ENCODE measurements around the gene SYTL4.
"Not testable (repeated sequence)": the region's sequence is repeated elsewhere in the genome, so short reads cannot be mapped to it uniquely, and the experiment has no call there.

The SYTL4 gene

DNA sequence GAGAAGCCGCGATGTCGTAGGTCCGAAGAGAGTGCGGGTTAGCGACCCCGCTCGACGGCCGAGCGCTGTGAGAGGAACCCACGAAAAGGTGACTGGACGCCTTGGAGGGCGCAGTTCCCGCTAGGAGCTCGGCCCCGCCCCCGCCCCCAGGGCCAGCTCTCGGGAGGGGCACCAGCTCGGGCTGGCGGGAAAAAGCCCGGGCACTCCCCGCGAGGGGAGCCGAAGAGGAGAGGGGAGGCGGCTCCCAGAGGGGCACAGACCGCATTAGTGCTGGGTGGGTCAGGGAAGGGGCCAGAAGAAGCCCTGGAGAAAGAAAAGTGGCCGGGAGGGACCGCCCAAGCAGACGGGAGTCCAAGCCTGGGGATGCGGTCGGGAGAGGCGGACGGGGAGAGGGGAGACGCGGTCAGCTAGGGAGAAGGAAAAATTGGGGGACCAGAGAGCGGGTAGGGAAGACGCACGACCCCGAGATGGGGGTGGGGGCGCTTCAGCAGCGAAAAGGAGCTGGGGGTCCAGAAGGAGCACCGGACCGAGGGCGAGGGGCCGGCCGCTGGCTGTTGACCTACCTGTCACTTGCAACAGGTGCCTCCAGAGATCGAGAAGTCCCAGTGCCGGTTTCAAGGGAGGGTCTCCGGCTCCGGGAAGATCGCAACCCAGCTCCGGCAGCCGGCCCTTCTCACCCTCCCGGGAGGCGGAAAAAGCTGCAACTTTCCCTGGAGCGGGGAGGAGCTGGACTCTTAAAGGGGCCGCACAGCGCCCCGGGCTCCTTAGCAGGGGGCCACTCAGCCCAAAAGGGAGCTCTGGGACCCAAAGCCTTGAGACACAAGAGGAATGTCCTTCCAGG lies at the start of gene SYTL4:
Gene SYTL4, minus strand, starts transcription at position 681 of the 841 bp plus-strand sequence. CDS start 30,084 bp downstream, outside the sequence.
- DNase-seq, result no peak

DNA sequence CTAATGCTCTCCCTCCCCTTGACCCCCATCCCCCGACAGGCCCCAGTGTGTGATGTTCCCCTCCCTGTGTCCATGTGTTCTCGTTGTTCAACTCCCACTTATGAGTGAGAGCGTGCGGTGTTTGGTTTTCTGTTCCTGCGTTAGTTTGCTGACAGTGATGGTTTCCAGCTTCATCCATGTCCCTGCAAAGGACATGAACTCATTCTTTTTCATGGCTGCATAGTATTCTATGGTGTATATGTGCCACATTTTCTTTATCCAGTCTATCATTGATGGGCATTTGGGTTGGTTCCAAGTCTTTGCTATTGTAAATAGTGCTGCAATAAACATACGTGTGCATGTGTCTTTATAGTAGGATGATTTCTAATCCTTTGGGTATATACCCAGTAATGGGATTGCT lies 37.5 kb upstream of the SYTL4 start:
- DNase-seq, result not testable (repeated sequence)

DNA sequence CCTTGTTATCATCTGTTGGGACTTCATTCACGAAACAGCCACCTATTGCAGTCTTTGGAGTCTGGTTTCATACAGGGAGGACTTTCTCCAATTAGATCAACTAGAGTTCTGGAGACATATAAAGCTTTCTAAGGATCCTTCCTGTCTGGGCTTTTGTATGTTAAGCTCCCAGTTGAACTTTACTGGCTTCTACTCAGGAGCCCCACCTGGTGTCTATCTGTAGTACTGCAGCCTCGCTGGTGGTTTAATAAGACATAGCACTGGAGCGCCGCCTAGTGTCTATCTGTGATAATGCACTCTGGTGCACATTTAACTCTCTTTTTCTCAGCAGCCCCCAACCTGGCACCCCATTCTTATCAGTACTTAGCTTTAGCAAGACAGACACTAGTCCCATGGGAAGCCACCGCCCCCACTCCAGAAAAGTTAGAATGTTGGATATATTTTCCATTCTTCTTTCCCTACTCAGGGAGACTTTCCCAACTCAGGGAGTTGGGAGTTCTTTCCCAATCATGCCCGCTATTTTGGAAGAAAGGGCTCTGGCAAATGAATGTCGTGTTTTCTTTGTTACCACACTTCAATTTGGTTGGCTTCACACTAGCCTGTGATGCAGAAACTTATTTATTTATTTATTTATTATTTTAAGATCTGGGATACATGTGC lies 36.9 kb upstream of the SYTL4 start:
- peak; percentile 45 for DNase-seq

DNA sequence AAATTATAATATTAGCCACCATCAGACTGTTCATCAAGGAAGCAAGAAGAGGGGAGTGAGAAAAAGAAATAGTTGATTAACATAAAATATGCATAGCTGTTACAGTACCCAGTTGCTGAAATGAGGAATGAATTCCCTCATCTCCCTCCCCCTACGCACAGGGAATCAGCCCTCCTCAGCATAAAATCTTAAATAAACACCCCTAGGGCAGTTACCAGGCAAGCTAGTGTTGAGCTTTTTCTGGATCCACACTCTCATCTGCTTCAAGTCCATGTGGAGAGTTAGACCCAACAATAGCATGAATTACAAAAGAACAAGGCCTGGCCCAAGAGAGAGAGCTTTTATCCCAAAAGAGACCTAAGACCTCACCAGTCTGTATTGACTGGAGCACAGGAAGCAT lies 19.0 kb upstream of the SYTL4 start:
- no peak for DNase-seq

DNA sequence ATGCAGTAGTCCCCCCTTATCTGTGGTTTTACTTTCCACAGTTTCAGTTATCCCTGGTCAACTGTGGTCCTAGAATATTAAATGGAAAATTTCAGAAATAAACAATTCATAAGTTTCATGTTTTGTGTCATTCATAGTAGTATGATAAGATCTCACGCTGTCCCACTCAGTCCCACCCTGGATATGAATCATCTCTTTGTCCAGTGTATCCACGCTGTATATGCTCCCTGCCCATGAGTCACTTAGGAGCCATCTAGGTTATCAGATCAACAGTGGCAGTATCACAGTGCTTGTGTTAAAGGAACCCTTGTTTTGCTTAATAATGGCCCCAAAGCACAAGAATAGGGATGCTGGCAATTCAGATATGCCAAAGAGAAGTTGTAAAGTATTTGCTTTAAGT lies 16.2 kb upstream of the SYTL4 start:
- no peak for DNase-seq

DNA sequence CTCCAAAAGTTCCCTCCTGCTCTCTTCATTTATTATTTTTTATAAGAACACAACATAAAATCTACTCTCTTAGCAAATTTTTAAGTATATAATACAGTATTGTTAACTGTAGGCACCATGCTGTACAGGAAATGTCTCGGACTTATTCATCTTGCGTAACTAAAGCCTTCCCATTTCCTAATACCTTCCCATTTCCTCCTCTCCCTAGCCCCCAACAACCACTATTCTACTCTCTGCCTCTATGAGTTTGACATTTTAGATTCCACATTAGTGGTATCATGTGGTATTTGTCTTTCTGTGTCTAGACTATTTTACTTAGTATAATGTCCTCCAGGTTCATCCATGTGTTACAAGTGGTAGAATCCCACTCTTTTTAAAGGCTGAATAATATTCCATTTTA lies 15.8 kb upstream of the SYTL4 start:
- no peak for DNase-seq

DNA sequence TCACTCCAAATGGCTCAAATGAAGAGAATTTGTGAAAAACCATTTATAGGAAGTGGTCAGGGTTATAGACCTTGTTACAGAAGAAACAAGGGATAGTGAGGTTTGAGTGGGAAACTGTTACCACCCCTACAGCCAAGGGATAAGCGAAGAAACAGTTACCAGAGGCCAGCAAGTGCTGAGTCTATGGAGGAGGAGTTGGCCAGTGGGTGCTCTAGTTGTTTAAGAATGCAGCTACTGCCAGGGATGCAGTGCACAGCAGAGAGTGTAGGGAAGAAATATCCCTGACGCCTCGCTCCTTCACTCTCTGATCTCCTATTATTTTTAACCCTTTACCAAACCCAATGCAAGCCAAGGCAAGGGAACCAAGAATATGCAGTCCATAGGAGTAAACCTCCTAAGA lies 15.2 kb upstream of the SYTL4 start:
- no peak for DNase-seq

DNA sequence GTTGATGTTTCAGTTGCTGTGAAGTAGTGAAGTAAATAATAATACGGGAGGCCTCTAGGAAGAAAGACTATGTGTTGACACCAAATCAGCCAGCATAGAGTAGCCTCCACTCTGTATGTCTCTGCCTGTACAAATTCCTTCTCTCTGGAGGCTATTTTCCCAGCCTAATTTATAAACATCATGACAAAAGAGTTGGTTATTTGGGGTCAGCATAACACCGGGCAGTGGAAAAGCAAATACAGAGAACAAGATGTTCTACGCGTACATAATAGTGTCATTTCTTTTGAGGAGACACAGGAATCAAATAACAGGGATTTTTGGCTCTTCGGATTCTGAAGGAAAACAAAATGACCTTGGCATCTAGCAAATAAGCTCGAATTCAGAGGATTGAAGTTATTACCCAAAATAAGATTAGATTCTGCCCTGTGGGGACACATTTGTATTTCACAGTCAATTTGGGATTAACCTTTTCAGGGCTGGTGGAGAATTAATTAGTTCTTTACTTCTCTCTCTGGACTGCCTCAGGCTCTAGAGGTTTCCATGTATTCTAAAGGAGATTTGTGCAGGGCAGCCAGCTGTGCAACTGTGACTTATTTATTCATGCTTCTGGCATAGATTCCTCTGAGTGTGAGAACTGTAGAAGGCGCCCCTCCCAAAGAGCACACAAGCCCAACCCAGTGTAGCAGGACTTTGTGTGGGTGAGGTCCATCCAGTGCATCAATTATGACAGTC lies 14.1 kb upstream of the SYTL4 start:
- DNase-seq, result peak; percentile 8

DNA sequence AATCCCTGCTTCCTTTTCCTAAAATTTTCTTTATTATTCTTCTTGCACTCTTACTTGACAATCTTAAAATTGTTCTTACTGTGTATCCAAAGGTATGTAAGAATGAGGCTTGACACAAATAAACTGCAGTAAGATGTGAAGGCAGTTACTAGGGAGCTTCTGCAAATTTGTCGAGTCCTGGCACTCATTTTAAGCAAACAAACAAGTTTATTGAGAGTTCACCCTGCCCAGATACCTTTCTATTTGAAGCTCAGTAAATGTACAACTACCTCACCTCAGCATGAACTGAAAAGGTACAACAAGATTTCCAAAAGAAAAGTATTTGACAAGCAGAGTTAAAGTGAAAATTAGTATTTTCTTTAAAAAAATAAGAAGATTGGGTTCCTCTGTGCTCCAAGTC lies 13.3 kb upstream of the SYTL4 start:
- DNase-seq, result no peak

DNA sequence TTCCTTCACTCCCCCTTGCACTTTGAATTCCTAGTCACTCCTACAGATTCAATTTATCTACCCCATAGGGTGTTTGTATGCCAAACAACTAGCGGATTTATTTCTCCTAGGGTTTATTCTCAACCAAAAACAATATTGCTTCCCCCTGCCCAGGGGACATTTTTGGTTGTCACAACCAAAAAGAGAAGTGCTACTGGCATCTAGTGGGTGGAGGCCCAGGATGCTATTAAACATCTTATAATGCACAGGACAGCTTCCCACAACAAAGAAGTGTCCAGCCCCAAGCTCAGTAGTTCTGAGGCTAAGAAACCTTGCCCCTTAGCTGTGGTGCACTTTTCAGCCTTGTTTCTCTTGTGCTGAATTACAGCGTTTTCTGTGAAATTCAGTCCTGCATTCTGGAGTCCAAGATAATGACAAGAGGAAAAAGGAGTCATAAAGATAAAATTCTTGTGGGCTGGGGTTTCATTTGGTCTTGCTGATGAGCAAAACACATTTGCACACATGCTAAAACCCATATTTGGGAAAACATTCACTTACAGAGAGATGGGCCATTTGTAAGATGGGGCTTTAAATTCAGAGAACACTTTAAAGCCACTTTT lies 11.2 kb upstream of the SYTL4 start:
- no peak for DNase-seq

DNA sequence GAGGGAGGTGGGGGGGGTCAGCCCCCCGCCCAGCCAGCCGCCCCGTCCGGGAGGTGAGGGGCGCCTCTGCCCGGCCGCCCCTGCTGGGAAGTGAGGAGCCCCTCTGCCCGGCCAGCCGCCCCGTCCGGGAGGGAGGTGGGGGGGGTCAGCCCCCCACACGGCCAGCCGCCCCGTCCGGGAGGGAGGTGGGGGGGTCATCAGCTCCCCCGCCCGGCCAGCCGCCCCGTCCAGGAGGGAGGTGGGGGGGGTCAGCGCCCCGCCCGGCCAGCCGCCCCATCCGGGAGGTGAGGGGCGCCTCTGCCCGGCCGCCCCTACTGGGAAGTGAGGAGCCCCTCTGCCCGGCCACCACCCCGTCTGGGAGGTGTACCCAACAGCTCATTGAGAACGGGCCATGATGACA lies 7.9 kb downstream of the SYTL4 start:
- not testable (repeated sequence) for DNase-seq

DNA sequence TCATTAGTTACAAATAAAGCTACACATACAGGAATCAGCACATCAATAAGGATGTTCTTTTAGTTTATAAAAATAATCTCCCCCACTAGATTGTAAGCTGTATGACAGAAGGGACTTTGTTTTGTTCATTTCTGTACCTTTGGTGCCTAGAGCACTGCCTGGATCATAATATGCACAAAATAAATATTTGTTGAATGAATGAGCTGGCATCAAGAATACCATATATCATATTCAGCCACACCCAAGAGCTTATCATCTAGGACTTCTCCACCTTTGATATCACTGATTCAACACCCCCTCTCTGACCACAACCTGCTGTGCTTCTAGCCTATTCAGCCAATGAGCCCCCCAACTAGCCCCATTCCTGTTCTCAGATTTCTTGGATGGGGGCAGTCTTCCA lies 10.6 kb downstream of the SYTL4 start:
- DNase-seq, result no peak

DNA sequence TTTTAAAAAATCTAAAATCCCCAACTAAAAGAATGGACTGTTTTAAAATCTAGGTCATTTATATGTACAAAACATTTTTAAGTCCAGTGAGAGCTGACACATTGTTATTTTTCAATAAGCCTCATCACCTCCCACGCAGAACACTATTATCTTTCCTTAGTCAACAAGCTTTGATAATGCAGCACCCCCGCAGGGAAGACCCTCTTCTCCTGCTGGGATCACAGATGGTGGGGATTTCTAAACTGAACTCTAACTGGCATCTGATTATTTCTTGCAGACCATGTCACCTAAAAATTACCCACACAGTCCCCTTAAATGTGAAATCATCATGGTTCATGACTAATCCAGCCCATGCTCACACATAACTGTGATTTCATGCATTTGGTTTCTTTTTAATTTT lies 11.6 kb downstream of the SYTL4 start:
- DNase-seq, result no peak

DNA sequence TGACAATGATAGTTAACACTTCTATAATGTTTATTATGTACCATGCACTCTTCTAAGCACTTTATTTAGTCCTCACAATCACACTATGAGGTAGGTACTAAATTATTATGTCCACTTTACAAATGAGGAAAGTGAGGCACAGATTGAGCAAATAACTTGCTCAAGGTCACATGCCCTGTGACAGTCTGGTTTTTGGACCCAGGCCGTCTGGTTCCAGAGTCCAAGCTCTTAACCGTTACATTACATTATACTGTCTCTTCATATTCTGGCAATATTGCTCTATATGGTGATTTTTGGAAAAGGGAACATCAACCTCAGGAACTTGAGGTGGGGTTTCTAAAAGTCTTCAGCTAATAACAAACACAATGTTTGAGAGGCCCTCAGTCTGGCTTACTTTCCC lies 12.8 kb downstream of the SYTL4 start:
- no peak for DNase-seq

DNA sequence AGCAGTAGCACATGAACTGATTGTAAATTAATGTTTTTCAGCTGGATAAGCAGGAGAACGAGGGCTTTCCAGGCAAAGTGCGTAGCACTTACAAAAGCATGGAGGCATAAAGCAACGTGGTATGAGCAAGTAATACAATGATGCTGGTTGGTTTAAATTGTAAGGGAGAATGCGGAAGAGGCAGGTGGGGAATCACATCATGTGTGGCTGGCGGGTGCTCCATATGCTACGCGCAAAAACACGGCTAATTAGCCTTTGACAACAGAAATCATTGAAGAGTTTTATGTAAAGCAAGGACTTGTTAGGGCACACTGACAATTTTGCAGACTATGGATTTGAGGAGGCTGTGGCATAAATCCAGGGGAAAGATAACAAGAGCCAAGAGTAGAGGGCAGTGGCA lies 14.6 kb downstream of the SYTL4 start:
- no peak for DNase-seq

DNA sequence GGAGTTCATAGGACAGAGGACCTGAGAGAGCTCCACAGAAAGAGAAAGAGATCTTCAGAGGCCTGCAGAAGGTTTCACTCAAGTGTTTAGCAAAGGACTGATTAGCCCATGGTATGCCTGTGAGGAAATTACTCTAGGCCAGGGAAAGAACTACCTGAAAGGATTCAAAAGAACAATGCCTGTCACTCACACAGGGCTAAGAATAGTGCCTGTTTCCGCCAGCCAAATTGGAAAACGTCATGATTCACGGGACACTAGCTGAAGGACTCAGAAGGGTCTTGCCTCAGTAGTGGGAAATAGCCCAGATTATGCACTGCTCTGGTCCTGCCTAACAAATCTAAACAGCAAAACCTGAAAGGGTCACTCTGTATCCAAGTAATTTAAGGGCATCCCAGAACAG lies 21.1 kb downstream of the SYTL4 start:
- DNase-seq, result no peak

DNA sequence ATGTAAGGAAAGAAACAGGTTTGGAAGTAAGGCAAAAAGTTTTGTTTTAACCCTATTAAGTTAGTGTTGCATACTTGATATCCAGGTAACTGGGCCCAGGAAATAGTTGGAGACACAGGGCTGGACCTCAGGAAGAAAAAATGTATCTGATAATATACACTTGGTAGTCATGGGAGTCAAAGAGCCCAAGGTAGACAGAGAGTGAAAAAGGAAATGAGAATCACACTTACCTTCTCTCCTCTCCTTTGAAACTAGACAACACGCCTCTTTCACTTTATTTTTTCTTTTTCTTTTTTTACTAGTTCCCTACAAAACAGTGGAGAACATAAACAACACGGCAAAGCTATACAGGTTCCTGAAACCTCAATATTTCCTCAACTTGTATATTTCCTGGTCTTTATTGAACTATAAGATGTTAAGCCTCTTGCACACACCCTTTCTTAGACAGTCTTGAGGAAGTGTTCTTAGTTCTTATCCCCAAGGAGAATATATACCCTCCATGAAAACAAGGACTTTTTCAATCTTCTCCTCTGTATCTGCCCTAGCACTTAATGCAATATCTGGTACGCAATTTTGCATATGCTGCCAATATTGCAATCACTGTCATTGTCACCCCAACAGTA lies 27.2 kb downstream of the SYTL4 start:
- DNase-seq, result no peak

DNA sequence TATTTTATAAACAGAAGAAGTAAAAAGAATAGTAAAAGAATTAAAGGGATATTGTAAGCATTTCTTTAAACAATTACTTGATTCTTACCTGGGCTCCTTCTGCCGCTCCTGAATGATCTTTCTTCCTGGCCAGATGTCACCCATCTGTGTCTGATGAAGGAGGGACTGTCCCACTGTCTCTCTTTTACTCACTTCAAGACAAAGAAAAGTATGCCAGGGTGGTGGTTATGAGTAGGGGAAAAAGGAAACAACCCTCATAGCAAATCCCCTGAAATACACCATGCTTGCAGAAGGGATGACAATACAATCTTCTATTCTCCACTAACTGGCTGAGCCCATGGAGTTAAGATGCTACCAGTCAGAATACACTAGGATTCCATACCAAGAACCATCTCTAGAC lies 31.1 kb downstream of the SYTL4 start:
- no peak for DNase-seq

DNA sequence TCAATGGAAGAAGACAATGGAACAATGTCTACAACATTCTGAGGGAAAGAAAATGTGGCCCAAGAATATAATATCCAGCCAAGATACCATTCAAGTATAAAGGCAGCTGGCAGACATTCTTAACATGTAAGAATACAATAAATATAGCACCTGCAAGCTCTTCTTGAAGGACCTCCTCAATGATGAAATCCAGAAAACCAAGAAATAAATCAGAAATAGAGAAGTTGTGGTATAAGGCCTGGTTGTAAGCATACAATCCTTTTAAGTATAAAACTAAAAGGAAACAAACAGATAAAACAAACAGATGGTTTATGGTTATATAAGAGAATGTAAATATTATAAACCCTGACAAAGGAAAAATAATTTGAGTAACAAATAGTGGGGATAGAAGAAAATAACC lies 33.4 kb downstream of the SYTL4 start:
- DNase-seq, result no peak

DNA sequence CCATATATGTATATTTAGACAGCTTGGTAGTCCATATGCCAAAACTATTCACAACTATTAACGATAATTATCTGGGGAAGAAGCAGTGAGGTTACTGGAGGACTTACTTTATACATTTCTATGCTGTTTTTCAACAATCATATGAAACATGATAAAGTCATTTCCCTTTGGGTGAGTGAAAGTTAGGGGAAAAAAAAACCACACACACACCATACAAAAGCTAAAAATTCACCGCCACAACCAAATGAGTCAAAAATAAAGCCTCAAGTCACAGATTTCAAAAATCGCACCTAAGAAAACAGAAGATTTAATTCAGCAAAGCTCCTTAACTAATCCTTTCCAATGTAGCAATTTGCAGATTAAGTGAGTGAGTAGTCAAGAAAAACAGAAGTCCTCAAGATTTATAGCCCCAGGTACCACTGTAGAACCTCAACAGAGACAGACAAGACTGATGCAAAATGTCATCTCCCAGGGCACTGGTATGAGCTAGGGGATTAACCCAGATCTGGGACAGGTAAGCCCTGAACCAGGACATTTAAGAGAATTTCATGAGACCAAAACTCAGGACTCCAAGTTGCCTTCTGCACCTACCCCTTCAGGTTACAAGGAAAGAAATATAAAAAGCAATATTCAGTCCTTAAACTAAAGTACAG lies 35.1 kb downstream of the SYTL4 start:
- no peak for DNase-seq

DNA sequence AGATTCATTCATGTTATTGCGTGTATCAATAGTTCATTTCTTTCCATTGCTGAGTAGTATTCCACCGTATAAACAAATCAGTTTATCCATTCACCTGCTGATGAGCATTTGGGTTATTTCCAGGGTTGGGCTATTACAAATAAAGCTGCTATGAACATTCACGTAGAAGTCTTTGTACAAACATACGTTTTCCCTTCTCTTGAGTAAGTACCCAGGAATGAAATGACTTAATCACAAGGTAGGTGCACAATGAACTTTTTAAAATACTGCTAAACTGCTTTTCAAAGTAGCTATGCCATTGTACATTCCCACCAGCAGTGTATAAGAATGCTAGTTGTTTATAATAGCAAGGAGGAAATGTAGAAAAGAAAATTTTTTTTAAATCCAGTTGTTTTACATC lies 35.9 kb downstream of the SYTL4 start:
- DNase-seq, result no peak

DNA sequence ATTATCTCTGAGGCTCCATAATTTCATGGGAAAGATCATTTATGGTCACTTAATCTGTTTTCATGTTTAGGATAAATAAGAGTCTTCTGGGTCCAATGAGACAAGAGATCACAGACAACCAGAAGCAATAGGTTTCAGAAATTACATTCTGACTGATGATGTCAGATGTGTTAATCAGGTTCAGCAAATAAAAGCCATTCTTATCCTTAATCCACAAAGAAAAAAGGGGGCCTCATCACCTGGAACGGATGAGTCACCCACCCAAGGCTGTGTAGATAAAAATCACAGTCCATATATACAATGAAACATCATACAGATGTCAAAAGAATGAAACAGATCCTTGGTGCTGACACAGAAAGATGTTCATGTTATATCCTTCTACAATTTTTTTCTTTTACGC lies 36.6 kb downstream of the SYTL4 start:
- no peak for DNase-seq

Data from midbrain (tissue), 1 donor.